Mucosa of descending colon (tissue), 3 donors: Measurements from ENCODE around the gene ABCA4. TPM values are rescaled to one million over a fixed set of nuclear protein-coding genes. Genes with fewer than 3 reads are reported as not detected.

Experiments
- ATAC-seq: fragments of 200-7000 bp; cut with Tn5 transposase; one replicate; pipeline ENCODE4 v1.9.1; 2020; ENCODE audit warnings: mild to moderate bottlenecking, moderate library complexity
- DNase-seq, 3 donors: peaks; one replicate each; pipeline ENCODE4 v3.0.0-alpha.2; 2020
- H3K36me3 ChIP-seq: fragments of 200-600 bp; one replicate; pipeline ENCODE4 v1.8.0; 2021; ENCODE audit warnings: low read depth, mild to moderate bottlenecking
- H3K4me1 ChIP-seq: fragments of 200-600 bp; one replicate; pipeline ENCODE4 v1.8.0; 2021; ENCODE audit warnings: low read depth, mild to moderate bottlenecking
- H3K4me3 ChIP-seq: fragments of 200-600 bp; one replicate; pipeline ENCODE4 v1.8.0; 2021; ENCODE audit warnings: mild to moderate bottlenecking
- H3K9me3 ChIP-seq: fragments of 200-600 bp; one replicate; pipeline ENCODE4 v1.8.0; 2021; ENCODE audit warnings: mild to moderate bottlenecking
- intact Hi-C, 2 donors: fragments of 100-400 bp; cut with DNase I in 1 of 2; cut with micrococcal nuclease in 1 of 2; formaldehyde crosslinking; loops; one replicate each; pipeline versions ENCODE4 v1.11.0 to v1.11.1; 2022; cut with DNase I, micrococcal nuclease
- total RNA-seq, 3 donors: library from RNA; stranded (reverse); fragmentation: NEBNext Ultra II Directional in 2 of 3; extraction: Animal tissue kit (Norgen Biotek cat#: 25700) in 2 of 3; gene quantifications; one replicate each; pipeline versions ENCODE4 v1.2.1 to v1.2.4, GENCODE V29; 2021 to 2023
- TF ChIP-seq, protein P1 (sequence below): fragments of 200-600 bp; IDR thresholded peaks from one replicate; pipeline ENCODE4 v1.8.0; 2022; ENCODE audit warnings: antibody characterized with exemption, mild to moderate bottlenecking
- donor health status: DM: no; HTN: no; CAD: no; lungs with moderate emphysema.
- donor health status: DM: no; HTN: no; CAD: no.
- donor health status: DM: no; HTN: yes; CAD: no.

ABCA4 gene
- total RNA-seq, 3 donors from 2014 or later = 0.34 to 1.0 TPM; not detected in 1

DNA sequence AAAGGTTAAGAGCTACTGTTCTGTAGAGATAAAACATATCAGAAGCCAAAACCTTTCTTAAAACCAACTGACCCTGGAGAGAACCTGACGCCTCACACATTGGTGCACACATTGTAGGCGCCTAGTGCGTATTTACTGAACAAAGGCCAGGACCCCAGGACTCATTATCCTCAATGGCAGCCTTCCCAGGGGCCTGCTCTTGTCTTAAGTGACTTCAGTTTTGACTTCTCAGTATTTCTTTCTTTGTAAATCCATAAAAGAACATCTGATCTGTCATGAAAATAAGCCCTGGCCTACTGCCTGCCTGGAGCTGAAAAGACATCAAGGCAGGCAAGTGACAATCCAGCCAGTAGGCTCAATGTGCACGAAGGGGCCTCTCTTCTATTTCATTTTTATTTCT is 27.6 kb downstream of the ABCA4 start:
- TF ChIP-seq, protein P1, sequence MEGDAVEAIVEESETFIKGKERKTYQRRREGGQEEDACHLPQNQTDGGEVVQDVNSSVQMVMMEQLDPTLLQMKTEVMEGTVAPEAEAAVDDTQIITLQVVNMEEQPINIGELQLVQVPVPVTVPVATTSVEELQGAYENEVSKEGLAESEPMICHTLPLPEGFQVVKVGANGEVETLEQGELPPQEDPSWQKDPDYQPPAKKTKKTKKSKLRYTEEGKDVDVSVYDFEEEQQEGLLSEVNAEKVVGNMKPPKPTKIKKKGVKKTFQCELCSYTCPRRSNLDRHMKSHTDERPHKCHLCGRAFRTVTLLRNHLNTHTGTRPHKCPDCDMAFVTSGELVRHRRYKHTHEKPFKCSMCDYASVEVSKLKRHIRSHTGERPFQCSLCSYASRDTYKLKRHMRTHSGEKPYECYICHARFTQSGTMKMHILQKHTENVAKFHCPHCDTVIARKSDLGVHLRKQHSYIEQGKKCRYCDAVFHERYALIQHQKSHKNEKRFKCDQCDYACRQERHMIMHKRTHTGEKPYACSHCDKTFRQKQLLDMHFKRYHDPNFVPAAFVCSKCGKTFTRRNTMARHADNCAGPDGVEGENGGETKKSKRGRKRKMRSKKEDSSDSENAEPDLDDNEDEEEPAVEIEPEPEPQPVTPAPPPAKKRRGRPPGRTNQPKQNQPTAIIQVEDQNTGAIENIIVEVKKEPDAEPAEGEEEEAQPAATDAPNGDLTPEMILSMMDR = no peak
- no peak for DNase-seq

DNA sequence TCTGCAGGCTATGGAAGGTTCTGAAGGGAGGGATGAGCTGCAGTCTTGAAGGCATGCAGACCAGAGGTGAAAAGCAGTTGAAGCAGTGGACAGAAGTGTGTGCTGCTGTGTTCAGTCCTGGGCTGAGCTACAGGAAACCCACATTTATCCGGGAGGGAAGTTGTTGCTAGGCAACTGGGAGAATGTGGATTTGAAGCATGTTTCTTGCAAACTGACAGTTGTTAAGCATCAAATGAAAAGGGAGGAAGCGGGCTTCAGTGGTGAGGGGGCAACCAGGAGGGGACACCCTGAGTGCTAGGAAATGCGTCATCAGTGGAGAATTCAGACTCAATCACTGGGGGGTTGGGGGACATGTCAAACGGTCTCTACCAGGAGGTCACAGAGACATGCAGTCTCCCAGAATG is 28.7 kb downstream of the ABCA4 start:
- TF ChIP-seq, protein P1 = no peak
- DNase-seq = no peak

More for the DNA sequence above, 27.6 kb downstream of the ABCA4 start:
- no peaks in the 10 kb centered on the region for H3K9me3 ChIP-seq
- no peak overlapping the region for H3K4me3 ChIP-seq
- H3K36me3 ChIP-seq = no peaks in the 10 kb centered on the region
- intact Hi-C loops = no loop called here
- no peak for ATAC-seq
- peaks cover 5% of the 10 kb centered on the region for H3K4me1 ChIP-seq

DNA sequence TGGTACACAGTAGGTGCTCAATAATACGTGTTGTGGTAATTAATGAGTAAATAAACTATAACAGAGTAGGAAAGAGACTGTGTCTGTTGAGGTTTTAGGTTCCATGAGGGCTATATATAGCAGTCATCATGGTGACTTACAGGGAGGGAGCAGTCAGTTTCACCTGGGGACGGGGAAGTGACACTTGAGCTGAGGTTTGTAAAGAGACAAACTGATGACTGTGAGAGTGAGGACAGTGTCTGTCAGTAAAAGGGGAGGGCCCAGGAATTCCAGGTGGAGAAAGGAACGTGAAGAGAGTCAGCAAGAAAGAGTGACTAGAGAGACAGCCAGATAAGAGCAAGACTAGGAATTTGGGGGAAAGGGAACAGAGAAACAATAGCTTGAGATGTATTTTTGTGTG is 30.2 kb downstream of the ABCA4 start:
- Histone ChIP-seq H3K9me3 (no peaks in the 10 kb centered on the region), H3K4me3 (no peak overlapping the region), H3K4me1 (peaks cover 5% of the 10 kb centered on the region), H3K36me3 (no peaks in the 10 kb centered on the region)
- ATAC-seq = no peak
- intact Hi-C loops = no loop called here
- TF ChIP-seq, protein P1 = no peak
- DNase-seq = no peak

More for the DNA sequence above, 28.7 kb downstream of the ABCA4 start:
- Histone ChIP-seq H3K9me3 (no peaks in the 10 kb centered on the region), H3K4me1 (peaks cover 5% of the 10 kb centered on the region), H3K4me3 (no peak overlapping the region), H3K36me3 (no peaks in the 10 kb centered on the region)
- ATAC-seq = no peak
- intact Hi-C loops = no loop called here

DNA sequence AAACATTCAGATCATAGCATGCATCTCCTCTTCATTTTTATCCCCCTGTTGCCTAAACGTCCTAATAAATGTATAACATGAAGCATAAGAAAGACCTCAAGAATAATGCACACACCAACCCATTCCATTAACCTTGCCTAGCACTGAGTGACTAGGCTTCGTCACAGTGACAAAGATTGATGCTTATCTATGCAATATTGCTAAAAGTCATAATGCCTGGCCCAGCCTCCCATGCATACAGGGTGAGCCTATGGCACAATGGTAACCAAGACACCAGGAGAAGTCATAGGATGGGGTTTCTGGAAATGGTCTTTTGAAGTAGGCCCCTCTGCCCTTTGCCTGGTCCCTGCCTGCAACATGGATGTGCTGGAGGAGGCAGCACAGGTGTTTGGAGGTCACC is 33.8 kb downstream of the ABCA4 start:
- H3K36me3 ChIP-seq = no peaks in the 10 kb centered on the region
- ATAC-seq (no peak), DNase-seq (no peak)
- H3K4me3 ChIP-seq = no peak overlapping the region
- intact Hi-C loops = no loop called here
- TF ChIP-seq, protein P1 = no peak
- no peaks in the 10 kb centered on the region for H3K4me1 ChIP-seq
- H3K9me3 ChIP-seq = no peaks in the 10 kb centered on the region

DNA sequence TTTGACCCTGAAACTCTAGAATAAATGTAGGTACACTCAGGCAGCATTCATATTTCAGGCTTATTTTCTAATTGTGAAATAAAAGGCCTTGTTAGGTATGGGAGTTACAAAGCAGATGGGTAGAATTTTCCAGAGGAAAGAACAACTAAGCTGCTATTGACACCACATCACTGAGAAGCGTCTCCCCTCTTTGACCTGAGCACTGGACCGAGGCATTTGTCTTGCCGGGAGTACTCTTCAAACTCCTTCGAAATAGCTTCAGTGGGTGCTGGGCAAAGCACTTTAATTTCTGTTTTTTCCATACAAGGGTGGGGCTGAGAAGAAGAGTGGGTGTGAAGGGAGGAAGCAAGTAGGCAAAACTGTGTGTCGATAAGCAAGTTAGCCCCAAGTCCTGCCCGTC is 36.4 kb downstream of the ABCA4 start:
- intact Hi-C loops = no loop called here
- ATAC-seq (no peak), DNase-seq (no peak)
- H3K4me3 ChIP-seq = no peak overlapping the region
- no peaks in the 10 kb centered on the region for H3K4me1 ChIP-seq
- H3K9me3 ChIP-seq = no peaks in the 10 kb centered on the region
- TF ChIP-seq, protein P1 = no peak
- no peaks in the 10 kb centered on the region for H3K36me3 ChIP-seq

DNA sequence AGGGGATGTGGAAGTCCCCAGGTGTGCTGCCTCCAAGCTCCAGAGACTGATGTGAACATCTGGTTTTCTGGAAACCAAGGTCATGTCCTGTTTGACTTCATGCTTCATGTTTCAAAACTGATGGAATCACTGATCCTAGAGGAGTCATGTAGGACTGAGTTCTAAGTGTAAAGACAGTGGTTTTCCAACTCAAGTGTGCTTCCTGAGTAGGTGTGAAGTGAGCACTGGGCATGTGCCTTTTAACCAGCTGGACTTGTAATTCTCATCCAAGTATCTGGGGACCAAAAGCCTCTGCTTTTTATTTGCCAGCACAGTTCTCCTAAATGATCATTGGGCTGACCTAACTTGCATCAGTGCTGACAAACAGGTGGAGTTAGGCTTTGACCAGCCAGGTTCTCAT is 36.9 kb downstream of the ABCA4 start:
- TF ChIP-seq, protein P1 = no peak
- DNase-seq = no peak
- no peaks in the 10 kb centered on the region for H3K4me1 ChIP-seq
- H3K4me3 ChIP-seq = no peak overlapping the region
- no peaks in the 10 kb centered on the region for H3K9me3 ChIP-seq
- no peak for ATAC-seq
- H3K36me3 ChIP-seq = no peaks in the 10 kb centered on the region
- intact Hi-C loops = no loop called here
